CMK (cell line): Measurements from ENCODE around the gene DLGAP5.

ENCODE experiments used
- DNase-seq: peaks from one replicate; pipeline ENCODE4 v3.0.0-alpha.2; 2010; ENCODE audit warnings: low read depth

The DLGAP5 gene

DNA sequence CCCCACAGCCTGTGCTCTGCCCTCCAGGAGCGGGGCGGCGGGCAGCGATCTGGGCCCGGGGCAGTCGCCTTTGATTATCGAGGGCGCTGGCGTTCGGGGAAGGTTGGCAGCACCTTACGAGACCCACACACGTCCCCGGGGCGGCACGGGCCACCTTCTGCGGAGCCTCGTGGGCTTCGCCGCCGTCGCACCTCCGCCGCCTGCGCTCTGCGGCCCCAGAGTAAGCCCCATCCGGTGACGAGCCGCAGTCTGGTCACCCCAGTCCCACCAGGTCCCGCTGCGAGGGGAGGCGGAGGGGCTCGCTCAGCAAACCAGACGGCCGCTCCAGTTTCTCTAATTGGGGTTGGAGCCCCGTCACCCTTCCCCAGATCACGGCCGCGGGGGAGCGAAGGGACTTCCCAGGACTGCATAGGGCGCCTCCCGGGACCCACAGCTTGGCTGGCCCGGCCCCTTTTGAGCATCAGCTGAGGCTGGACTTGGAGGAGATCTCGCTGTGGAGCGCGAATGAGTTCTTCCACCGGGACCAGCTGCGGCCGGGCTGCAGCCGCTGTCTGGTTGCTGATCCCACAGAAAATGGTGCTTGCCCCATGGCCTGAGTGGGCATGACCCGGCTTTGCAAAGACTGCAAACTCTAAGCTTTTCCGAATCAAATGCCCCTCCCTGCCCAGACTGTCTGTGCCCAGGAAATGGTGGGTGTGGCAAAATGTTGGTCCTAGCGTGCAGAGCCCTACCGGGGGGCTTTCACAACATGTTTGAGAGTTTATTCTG lies 61.8 kb downstream of the DLGAP5 start:
- DNase-seq = no peak

DNA sequence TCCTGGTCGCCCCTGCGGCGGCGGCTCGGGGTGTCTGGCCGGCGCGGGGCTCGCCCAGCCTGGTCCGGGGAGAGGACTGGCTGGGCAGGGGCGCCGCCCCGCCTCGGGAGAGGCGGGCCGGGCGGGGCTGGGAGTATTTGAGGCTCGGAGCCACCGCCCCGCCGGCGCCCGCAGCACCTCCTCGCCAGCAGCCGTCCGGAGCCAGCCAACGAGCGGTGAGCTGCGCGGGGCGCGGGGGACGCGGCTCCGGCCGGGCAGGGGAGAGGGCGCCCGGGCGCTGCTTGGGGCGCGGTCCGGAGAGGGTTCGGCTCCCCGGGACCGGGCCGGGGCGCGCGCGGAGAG lies 62.3 kb downstream of the DLGAP5 start, which contains the start of gene LGALS3:
Gene LGALS3 (plus strand): TSS at position 167 of the 342 bp plus-strand sequence. CDS start 8,122 bp downstream, outside the sequence.
- DNase-seq = no peak

DNA sequence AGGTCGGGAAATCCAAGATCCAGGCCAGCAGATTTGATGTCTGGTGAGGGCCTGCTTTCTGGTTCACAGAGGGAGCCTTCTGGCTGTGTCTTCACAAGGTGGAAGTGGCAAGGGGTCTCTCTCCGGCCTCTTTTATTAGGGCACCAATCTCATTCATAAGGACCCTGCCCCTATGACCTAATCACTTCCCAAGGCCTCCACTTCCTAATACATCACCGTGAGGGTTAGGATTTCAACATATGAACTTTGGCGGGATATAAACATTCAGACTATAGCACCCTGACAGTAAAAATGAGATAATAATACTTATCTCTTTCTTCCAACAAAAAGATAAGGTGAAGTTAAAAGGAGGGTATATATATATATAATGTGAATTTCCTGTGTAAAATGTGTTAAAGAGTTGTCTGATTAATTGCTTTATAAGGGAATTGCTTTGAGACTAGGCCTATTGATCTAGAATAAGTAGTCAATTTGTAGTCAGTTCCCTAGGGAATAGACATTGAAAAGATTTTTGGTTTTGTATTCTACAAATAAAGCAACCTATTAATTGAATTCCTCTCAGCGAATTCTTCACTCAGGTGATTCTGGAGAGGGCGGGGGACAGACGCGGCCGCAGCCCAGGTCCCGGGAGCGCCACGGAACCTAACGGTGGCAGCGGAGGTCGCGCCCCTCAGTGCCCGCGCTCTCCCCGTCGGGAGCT lies 62.8 kb downstream of the DLGAP5 start:
- no peak for DNase-seq

DNA sequence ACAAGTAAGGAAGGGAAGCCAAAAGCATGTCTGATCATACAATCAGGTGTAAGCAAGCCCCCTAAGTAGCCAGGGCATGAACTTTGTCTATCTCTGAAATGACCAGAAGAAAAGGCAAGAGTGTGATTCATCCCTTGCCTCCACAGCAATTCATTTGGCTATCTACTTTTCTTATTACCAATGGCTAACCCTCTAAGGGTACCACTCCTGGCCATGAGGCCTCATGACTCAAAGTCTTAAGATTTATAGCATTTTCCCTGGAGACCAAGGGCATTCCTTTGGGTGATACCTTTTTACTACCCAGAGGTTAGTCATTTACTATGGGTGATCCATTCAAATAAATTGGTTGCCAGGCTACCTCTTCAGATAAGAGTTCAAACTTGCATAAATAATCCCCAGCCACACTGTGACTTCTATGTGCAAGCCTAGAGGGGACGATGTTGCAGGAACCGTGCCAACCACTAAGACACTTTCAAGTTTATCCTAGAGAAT lies 63.9 kb downstream of the DLGAP5 start:
- no peak for DNase-seq

DNA sequence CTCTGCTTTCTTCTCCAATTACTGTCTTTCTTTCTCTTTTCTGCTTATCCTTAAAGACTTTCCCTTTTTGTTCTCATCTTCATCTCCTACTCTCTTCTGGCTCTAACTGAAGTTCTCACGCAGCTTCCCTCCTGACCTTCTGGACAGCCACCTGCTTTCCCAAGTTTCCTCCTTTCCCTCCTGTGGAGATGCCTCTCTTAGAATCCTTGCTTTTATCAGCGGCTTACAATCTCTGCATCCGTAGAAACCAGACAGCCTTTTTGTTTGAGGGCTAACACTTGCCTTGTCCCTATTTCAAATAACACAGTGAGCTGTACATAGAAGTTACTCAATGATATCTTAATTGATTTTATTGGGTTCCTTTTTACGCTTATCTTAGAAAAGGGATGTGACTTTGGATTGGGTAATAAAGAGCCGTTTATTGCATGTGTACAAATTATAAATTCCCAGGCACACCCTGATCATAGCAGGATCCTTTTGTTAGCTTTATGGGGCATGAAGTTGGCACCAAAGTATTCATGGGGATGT lies 64.4 kb downstream of the DLGAP5 start:
- no peak for DNase-seq

DNA sequence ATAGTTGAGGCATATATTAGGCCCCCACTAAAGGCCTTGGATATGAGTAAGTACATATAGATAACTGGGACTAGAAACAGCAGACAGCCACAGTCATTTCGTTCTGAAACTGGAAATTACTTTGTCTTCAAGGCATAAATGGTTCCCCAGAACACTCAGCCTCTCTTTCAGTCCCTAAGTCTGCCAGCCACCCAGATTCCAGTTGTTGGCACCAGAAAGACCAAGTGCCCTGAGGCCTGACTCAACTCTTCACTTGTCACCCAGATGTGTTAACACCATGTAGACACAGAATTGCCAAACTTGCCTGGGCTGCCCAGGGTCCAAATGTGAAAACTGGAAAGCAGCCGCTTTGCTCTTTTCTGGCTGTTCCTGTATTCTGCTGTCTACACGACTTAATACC lies 65.4 kb downstream of the DLGAP5 start:
- no peak for DNase-seq

DNA sequence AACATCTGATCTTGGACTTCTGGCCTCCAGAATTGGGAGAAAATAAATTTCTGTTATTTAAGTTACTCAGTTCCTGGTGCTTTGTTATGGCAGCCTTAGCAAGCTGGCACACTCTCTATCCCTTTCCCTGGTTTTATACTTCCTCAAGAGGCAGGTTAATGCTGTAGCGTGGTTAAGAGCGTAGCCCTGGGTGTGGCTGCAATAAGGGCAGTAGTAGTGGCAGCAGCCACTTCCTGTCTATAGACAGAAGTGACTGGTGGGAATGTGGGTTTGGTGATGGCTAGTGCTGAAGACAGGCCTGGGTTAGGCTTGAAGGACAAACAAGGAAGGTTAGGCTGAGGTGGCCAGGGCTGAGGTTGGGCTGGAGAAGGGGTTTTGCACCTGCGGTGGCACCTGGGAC lies 66.0 kb downstream of the DLGAP5 start:
- DNase-seq = no peak

DNA sequence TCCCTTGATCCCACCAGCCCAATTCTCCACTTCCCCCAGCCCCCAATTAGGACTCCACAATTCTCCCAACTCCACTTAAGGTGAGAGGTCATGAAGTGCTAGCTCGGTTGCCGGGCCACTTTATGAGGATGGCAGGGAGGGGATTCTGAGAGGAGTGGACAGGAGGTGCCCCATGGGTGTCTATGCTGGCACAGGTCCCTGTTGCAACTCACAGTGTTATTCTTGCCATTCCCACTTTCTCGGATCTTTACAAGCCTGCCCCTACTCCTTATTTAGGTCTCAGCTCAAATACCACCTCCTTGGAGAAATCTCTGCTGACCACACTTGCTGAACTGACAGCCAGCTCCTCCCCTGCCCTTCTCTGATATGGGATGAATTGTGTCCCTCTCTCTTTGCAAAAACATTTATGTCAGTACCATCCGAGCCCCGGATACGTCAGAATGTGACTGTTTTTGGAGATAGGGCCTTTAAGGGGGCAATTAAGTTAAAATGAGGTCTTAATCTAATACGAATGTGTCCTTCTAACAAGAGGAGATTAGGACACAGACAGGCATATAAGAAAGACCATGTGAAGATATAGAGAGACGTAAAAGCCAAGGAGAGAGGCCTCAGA lies 66.5 kb downstream of the DLGAP5 start:
- no peak for DNase-seq

DNA sequence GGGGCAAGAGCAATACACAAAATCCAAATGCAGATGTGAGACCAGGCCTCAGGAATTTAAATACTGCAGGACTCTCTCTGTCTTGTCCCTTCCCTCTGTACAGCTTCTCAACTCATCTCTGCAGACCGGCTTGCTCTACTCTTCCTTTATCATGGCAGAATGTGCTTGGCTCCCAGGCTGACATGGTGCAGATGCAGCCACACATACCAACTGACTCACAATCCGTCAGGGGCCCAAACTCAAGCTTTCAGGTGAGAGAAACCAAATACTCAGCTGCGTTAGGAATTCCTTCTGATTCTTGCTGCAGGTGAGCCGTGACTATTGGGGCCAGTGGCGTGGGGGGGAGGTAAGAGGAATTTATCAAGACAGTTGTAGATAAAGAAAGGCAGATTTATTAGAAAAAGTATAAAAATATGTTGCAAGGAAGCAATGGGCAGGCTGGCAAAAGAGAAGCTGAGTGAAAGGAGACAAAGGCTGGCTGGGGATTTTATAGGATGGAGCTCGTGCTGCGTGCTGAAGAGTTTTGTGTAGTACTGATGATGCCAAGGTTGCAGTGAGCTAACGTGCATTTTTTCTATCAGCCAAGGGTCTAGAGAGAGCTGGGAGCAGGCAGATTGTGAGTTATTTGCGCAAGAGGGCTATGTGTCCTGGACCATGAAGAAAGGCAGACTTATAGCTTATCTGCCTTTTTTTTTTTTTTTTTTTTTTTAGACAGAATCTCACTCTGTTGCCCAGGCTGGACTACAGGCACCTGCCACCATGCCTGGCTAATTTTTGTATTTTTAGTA lies 67.3 kb downstream of the DLGAP5 start:
- no peak for DNase-seq

DNA sequence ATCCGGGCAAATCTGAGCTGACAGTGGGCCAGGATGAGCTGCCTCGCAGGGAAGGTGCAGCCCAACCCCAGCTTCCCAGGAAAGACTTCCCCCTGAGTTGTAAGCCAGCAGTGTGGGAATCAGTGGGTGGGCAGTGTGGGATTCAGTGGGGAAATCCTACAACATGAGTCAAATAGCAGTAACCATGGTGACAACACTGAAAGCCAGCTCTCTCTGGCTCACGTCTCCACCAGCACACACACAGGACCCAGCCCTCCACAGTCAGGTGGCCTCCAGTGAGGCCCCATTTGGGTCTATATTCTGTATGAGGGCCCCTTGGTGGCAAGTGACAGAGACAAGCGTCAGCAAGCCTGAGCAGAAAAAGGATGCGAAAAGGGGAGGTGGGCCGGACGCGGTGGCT lies 68.3 kb downstream of the DLGAP5 start:
- DNase-seq = no peak

DNA sequence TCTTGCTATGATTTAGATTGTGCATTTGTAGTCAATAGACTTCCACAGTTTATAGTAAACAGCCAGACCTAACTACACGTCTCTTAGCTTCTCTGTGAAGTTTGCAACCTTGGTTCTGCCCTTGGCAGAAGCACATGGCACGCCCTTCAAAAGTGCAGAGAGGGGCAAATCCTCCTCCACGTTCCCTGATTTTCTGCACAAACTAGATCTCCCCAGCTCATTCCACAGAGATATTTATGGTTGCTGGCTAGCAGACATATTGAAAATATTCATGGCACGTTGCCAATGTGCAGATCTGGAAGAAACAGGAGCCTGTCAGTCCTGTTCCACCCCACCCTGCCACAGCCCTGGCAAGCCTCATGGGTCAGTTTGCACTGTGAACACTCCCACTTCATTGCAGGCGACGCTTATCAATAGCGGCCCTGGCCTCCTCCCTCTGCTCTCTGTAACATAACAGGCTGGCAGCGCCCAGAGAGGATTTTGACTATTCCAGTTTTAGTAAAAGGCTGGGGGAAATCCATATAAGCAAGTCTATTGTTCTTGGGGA lies 68.9 kb downstream of the DLGAP5 start:
- no peak for DNase-seq

DNA sequence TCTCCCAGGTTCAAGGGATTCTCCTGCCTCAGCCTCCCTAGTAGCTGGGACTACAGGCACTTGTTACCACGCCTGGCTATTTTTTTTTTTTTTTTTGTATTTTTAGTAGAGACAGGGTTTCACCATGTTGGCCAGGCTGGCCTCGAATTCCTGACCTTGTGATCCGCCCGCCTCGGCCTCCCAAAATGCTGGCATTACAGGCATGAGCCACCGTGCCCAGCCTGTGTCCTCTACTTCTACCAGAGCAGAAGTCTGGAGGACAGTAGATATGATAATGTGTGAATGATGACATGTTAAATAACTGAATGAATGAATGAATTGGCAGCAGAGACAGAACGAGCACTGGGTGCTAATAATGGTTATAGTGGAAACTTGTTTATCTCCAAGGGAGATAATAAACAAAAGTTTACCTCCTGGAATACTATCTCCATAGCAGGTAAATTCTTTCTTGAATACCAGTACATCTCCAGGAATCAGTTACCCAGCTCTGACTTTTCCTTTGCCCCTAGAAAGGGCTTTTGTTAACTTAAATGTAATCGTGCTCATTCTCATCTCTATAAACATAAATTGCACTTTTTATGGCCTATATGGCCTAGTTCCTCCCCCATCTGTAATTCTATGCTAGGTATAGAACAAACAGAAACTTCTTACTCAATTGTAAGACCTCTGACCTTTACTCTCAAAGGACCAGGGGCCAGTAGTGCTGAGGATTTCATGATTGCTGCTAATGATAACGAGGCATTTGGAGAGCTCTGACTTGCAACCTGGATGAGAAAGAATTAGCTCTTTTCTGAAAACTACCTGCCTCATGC lies 69.6 kb downstream of the DLGAP5 start:
- DNase-seq = no peak

DNA sequence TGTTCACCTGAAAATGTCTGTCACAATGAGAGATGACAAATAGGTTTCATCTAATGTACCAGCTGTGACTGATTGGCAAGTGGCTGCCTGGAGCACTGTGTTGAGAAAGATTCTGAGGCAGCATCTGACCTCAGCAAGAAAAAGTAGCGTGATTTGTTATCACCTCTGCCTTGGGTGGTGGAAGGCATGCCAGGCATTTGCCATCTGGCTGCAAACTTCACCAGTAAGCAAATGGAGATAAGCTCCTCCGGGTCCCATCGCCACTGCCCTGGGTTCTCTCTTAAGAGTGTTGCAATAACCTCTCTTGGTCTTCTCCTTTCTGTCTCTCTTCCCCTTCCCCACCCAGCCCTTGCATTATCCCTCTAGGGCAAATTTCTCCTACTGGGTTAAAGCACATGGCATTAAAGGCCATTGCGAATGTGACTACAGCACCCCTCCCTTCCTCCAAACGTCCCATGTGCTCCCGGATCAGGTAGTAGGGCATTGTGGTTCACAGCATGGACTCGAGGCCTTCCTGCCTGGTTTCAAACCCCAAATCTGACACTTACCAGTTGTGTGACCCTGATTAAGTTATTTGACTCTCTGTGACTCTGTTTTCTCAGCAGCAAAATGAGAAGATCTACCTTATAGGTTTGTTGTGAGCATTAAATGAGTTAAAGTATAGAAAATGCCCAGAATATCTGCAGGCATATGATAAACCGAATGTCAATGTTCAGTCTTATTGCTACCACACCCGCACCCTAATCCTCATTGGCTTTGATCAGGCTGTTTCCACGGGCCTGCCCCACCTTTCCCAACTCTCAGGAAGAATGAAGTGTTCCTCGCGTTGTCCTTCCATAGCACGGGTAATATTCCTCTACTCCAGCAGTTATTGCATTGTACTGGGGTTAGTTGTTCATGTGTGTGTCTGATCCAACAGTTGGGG lies 70.6 kb downstream of the DLGAP5 start:
- no peak for DNase-seq

DNA sequence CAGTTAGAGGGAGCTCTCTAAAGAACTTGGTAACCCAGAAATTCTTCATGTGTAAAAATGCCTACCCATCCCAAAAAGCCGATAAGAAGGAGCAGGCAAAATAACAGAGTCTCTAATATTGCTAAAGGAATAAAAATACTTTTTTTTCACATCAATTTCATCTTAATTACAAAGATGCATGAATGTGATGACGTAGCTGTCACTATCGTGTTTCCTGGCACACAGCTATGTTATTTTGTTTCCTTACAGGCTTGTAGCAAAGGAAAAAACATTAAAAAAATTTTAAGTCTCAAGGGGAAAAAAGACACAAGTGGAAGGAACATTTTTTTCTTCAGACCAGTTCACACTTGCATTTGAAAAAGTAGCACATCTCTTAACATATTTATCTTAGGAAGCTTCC lies 72.6 kb downstream of the DLGAP5 start:
- DNase-seq = no peak

DNA sequence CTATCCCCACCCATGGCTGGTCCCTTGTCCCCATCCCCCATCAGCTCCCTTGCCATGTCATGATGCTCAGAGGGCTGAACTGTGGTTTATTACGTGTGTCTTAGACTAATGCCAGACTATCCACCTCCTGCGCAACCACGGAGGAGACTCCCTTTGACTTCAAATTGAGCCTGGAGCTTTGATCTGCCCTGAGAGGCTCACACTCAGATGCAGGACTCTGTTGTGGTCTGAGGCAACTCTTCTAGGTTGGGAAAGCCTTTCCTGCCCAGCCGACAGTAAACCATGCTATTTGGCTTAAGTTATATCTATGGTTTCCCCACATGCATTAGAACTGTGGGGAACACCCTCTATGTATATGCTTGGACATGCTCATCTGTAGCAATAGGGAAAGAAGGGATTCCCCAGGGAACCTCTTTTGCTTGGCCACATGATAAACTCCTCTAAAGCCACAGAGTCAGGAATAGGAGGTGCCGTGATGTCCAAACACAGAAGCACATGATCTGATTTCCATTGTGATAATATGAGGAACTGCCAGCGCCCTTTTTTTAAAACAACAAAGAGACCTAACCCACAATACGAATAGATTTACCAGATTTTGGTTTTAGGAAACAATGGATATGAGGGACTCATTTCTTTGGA lies 73.5 kb downstream of the DLGAP5 start:
- no peak for DNase-seq

DNA sequence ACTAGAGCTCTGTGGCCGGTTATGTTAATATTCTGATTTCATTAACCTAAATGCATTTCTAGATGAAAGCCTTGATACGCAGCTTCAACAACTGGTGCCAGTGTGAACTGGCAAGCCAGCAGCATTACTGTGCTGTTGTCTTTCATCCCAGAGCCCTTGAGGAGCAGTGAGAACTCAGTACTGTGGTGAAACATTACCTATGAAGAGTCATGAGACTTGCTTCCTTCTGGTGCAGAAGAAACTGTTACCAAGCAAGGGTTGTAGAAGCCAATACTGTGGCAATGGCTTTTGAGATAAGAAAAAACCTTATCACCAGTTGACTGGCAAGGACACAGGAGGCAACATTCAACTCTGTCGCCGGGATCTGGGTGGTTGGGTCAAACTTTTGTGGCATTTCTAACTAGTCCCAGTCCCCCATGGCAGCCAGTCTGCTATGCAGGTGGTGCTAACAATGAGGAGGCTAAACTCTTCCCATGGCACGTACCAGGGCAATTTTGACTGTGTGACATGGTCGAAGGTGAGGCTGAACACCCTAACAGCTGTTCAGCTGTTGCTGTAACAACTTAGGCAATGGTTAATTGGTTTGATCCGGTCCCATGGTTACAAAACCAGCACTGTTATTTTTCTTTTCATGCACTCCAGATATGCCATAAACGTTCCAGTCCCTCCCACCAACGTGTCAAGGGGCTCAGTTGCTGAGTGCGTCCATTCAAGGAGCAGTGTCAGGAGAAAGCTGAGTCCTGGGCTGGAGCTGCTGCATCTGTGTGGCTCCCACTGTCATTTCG lies 74.9 kb downstream of the DLGAP5 start:
- no peak for DNase-seq

DNA sequence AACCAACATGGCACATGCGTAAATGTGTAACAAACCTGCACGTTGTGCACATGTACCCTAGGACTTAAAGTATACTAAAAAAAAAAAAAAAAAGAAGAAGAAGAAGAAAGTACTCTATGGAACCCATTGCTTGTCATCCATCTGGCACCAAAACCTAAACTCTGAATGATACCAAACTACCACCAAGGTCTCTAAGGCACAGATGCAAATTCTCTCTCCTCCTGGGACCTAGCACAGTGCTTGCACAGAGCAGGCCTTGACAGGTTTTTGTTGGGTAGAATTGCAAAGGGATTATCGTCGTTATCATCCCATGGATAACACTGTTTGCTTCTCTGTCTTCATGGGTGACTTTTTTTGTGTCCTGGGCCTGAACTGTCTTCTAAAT lies 75.5 kb downstream of the DLGAP5 start:
- DNase-seq = no peak

DNA sequence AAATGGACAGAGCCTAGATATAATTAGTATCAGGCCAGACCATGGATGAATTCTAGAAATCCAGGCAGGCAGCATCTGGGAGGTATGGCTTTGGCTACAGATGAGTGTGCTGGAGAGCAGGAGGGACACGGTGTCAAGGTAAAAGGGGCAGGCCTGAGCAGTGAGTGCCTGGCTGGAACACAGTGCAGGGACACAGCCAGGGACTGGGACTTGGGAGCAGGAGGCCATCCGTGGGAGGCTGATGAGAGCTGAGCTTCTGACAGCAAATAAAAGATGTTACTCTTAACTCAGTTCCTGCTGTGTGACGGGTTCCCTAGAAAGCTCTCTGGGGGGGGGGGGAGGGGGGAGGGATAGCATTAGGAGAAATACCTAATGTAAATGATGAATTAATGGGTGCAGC lies 75.9 kb downstream of the DLGAP5 start:
- no peak for DNase-seq

DNA sequence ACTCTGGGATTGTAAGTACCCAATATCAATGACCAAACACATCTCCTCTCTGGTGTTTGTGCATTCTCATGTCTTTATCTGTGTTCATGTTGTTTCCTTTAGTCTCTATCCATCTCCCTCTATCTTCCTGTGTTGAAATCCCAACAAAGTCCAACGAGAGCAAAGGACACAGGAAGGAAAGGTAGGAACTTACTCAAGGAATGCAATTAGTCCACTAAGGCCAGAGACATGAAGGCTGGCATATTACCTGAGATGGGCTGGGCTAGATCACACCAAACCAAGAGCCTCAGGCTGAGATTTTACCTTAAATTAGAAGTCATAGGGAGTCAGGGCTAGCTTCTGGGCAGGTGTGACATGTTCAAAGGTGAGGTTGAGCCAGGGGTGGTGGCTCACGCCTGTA lies 76.7 kb downstream of the DLGAP5 start:
- no peak for DNase-seq
